NCI-H82 (cell line): Measurements from ENCODE around the gene HOXD9.

Source experiments
- DNase-seq: peaks from one replicate; lab custom pipeline; 2025; lab: John Stamatoyannopoulos, UW

Gene HOXD9

DNA sequence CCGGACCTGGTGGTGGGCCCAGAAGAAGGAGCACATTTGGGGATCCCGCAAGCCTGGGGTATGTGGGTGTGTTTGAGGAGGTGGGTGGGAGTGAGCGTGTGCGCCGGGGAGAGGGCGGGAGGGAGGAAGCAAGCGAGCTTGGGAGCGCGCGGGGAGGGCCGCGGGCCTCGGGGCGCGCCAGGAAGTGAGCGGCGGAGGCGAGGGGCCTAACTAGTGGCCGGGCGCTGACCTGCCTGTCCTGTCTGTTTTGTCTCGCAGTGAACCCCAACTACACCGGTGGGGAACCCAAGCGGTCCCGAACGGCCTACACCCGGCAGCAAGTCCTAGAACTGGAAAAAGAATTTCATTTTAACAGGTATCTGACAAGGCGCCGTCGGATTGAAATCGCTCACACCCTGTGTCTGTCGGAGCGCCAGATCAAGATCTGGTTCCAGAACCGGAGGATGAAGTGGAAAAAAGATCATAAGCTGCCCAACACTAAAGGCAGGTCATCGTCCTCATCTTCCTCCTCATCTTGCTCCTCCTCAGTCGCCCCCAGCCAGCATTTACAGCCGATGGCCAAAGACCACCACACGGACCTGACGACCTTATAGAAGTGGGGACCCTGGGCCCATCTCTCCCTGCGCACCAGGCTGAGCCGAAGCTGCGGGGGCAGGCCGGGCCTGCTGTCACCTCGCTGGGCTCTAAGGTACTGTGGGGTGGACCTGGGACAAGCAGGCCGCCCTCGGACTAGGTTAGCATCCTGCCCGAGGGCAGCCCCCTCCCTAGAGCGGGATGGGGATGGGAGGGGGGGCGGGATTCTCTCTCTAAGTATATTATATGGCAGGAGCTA, 30.0 kb downstream of the HOXD9 start:
- DNase-seq: no peak

DNA sequence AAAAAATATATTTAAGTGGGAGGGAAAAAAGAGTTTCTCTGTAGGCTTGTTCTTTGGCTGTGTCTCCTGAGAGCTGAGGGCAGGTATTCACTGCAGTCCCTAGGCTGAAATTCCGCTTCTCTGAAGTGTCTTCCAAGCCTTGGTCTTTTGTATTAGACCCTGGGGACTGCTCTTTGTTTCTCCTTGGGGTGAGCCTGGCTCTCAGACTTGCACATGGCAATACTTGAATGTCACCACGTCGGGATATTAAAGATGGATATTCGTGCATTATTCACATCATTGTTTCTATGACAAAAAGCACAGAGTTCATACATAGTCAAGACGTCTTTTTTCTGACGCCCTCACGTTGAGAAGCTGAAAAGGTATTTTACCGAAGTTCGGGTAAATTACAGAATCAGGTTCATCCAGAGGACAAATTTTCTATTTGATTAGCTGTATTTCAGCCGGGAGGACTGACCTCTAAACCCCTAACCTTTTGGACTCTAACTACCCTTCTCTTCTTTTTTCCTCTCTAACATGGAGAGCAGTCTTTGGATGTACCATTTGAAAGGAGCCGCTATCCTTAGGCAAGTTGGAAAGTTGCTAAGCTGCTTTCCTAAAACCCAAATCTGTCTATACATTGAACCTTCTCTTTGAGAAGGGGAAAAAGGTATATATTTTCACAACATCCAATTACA, 32.2 kb downstream of the HOXD9 start:
- no peak for DNase-seq

GRCh38 chr2:176155356-176156044, 33.0 kb downstream of the HOXD9 start:
- no peak for DNase-seq

GRCh38 chr2:176156301-176156806, 33.8 kb downstream of the HOXD9 start:
- no peak for DNase-seq

DNA sequence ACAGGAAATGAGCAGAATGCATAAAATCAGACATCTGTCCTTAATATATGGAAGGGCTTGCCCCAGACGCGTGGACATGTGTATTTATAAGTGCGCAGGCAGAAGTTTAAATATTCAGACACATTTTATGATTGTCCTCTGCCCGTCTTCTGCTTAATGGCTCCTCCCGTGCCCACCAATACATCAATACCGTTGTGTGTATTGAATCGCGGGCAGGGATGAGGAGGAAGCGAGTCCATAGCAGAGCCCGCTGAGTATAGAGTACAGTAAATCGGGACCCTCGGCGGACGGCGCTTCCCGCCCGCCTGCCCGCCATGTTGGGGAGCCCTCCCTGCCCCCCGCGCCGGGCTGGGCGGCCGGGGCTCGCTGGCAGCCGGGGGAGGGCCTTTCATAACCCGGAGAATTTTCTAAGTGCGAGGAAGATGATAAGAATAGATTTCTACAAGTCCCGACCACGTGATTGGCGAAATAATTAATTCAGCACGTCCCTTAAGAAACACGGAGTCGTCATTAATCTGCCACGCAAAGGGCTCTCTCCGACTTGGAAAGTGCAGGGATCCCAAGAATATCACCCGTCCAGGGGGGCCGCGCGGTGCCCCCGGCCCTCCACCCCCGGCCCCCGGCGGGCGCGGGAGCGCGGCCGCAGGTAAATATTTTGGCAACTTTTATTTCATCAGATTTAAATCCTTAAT, 34.4 kb downstream of the HOXD9 start, which contains the start of gene HOXD3:
TSS of gene HOXD3 (plus strand) at position 501 of the 692 bp plus-strand sequence. CDS start 11,808 bp downstream, outside the sequence.
- no peak for DNase-seq

DNA sequence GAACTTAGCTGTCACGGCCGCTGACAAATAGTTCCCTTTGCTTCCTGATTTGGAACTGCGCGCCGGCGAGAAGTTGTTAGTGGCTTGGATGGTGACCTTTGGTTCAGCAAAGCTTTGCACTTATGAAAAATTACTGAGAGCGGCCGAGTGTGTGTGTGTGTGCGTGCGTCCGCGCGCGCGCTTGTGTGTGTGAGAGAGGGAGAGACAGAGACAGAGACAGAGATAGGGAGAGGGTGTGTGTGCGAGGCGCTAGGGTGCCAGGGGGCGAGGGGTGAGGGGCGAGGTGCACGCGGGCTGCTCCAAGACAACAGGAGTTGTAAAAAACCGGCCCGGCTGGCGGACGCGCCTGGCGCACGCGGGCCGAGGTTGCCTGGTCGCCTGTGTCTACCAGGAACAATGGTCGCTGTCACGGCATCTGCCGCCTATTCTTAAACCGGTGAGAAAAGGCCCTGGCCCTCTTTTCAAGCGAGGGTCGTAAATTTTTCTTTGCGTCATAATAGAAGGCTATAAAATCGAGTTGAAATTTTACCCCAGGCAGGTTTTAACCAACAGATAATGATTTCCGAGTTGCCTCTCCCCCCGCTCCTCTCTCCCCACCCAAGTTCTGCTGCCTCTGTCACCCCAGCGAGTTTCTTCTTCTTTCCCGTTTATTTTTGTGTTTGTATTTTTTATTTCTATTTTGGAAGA, 35.1 kb downstream of the HOXD9 start:
- peak; percentile 67 for DNase-seq

DNA sequence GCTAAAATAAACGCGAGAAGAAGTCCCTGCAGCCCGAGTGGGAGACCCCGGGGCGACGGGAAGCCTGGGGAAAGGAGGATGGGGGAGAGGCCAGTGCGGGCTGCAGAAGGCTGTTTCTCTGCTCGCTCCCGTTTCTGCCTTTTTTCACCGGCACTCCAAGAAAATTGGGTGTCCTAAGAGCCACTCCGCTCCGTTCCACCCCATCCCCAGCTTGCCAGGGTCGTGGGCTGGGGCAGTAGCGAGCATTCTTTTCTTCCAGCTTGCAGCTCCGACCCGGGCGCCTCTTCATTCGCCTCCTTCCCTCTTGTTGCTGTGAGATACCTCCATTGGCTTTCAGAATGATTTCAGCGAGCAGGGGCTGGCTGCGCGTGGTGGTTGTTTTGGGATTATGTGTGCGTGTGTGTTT, 35.7 kb downstream of the HOXD9 start:
- peak; percentile 45 for DNase-seq

GRCh38 chr2:176158855-176159662, 36.5 kb downstream of the HOXD9 start:
- DNase-seq: peak; percentile 91

DNA sequence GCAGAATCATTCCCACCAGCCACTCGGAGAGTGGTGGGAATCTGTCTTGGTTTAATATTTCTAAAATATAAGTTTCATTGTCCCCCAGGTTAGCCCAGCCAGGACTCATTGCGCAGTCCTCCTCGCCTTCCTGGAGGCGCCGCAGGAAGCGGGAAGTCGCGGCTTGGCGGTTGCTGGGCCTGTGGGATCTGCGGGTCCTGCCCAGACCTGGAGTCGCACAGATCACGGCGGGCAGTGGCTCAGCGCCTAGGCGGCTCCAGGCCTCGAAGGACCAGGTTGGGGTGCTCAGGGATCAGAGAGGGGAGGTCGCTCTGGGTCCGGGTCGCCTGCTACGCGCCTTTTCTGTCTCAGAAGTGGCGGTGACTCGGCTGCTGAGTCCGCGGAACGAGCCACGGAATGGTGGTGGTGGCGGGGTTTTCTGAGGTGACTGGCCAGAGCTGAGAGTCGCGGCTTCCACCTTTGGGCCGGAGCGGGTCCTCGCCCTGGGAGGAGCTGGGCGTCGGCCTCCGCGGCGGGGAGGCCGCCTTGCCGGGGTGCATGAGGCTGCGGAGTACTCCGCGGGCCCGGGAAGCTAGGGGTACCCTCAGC, 37.2 kb downstream of the HOXD9 start:
- no peak for DNase-seq

DNA sequence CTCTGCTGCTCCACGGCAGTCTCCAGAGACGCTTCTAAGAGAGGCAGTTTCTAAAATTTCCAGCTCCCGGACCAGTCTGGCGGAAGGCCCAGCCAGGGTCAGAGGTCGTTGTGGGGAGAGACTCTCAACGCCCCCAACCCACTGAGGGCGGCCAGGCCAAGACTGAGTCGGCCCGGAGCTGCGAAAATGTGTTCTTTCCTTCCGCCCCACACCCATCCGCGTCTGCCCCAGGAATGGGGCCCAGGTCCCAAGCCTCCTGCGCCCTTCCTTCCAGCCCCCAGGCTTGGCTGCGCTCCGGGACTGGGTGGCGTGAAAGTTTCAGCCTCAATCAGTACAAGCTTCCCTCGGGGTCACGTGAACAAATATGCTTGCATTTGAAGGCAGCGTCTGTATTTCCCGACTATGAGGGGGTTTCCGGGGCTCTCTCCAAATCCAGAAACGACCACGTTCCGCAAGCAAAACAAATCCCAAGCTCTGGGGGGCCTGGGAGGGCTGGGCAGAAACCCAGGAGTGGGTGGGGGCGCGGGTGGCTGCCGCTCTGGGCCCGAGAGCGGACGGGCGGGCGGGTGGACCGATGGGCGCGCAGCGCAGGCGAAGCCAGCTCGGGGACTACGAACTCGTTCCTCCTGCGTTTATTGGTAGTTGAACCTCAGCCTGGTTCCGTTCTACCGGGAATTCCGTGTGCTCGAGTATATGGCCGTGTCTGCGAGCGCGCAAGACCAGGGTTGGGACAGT, 37.9 kb downstream of the HOXD9 start:
- peak; percentile 43 for DNase-seq

DNA sequence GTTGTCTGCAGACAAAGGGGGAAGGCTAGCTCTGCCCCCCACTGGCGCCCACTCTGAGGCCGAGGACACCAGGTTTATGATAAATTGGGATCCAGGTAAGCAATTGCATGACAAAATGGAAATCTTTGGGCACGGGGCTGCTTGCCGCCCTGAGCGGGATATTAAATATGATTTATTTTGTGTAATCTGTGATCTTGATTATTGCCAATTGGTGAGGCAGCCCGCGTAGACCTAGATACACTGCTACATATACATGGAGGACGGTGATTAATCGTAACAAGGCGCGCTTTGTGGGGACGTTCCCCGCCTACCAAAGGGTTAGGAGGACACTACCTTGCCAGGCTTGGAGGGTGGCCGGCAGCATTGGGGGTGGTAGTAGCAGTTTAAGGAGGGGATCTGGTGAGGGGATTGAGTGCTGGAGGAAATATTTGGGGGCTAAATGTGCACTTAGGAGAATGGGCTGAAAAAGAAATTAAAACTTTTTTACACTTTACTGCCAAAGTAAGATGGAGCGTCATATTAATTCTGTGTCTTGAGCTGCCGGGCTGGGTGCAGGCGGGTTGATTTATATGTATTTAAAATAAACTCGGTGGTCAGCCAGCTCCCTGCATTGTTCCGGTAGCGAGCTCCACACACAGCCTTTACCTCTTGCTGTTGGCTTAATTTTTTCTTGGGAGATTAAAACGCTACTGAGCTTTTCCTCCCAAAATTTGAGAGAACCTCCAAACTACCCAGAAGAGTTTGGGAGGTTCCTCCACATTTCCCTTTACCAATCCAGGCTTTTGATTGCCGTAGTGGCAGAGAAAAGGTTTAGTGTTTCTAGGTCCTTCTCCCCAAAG, 38.7 kb downstream of the HOXD9 start:
- DNase-seq: no peak

DNA sequence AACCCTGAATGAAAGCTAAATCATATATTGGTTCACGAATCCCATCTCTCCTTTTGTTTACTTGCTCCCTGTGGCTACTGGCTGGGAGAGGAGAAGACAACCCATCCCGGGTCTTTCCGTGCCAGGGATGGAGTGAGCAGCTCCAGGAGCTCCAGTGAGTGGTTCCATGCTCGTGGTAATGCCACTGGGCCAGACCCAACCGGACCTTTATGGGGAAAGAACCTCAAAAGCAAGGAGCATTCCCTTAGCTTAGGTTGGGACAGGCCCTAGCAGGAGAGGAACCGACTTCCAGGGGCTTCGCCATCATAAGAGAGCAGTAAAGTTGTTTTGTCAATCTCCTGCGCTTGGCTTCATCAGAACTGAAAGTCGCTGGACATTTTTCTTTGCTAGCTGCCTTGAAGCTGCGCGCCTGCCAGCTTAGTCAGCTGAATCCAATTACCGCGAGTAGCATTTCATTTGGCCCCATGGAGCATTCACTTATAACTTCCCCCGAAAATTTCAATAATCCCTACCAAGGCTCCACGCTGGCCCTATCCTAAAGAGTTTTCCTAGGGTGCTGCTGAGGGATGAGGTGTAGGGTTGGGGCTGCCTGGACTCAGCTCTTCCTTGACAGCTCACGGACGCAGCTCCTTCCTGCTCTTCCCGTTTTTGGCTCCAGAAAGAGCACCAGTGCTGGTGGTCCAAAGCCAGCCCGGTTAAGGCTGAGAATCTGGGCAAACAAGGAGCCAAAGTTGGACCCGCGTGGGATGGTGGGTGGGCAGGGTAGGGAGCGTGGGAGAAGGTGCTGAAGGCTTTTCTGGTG, 39.5 kb downstream of the HOXD9 start:
- peak; percentile 84 for DNase-seq

DNA sequence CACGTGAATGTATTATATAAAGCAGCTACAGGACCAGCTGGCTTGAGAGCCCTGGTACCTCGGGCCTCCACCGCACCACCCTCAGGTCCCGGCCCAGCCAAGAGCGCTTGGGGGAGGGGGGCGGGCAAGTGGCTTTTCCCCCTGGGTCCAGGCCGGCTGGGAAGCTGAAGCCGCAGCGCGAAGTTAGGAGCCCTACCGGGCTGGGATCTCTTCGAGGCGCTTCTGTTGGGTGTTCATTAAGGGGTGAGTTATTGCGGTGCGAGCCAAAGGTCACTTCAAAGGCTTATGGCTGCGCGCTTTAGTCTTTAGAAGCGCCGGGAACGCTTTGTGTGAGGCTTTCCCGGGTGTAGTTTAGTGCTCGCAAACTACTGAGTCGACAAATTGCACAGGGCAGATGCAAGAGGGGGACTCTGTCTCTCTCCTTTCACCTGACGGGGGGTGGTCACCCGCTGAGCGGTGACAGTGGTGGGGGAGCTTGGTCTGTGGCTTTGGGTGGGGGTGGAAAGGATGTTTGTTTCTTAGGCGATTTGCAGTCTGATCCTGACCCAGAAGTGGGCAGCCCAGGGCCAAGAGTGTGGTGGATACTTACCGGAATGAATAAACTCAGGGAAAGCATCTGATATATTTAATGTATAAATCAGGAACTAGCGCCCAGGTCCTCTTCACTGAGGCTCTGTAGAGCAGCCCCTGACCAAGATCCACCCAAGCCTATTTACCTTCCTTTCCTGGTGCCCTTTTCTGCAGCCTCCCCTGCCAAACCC, 40.6 kb downstream of the HOXD9 start:
- no peak for DNase-seq

GRCh38 chr2:176163672-176164056, 41.1 kb downstream of the HOXD9 start:
- no peak for DNase-seq

DNA sequence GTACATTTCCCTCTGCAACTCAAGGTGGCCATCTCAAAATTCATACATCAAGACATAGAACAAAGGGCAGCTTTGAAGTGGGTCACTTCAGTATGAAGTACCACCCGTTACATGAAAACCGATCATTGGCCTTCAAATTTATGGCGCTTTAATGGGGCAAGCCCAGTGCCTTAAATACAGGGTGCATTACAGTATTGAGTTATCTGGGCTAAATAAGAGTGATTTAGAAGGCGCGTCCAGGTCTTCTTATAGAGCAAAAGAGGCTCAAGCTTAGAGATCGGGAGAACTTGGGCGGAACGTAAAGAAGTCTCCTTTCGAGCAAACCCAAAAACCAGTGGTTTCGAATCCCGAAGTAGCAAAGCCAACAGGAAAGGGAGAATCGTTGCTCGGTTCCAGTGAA, 41.7 kb downstream of the HOXD9 start:
- DNase-seq: no peak

DNA sequence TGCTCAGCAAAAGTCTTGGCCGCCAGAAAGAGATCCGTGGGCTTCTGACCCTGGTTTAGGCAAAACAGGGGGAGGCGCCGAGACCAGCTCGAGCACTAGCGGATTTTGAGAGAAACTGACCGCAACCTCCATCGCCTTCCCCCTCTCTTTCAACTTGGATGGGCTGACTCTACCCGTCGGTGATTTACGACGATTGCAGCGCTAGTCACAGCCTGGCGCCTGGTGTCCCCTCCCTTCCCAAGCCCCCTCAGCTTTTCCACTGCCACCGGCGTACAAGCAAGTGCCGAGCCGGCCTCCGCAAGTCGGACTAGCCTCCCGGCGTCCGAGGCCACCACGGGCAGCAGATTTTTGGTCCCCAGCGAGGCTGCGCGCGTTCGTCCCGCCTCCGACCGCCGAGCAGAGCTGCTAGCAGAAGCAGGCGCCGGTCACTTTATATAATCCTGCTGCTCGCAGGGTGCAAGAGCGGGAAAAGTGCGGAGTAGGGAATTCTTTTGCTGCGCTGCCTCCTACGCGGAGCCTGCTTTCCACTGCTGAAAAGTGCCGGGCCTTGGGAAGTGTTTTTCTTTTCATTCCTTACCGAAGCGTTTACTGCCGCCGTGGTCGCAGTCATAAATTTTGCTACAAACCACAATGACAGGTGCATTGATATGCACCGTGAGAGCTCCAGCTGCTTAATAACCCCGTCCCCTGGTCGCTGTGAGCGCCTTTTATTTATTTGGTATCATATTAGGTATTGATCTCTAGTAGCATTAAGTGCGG, 42.3 kb downstream of the HOXD9 start:
- DNase-seq: peak; percentile 56
